C4-2B (cell line): ENCODE data around the gene ALG8.
"Not testable (repeated sequence)": the region's sequence is repeated elsewhere in the genome, so short reads cannot be mapped to it uniquely, and the experiment has no call there.

ENCODE experiments used
- ZFX ChIP-seq: fragments of 450-650 bp; IDR thresholded peaks from 2 replicates; pipeline ENCODE4 v1.6.1; 2017
- TF ChIP-seq, protein P1 (sequence below): fragments of 450-650 bp; conservative IDR thresholded peaks from 2 replicates; pipeline ENCODE4 v1.5.1; 2017; ENCODE audit warnings: mild to moderate bottlenecking

DNA sequence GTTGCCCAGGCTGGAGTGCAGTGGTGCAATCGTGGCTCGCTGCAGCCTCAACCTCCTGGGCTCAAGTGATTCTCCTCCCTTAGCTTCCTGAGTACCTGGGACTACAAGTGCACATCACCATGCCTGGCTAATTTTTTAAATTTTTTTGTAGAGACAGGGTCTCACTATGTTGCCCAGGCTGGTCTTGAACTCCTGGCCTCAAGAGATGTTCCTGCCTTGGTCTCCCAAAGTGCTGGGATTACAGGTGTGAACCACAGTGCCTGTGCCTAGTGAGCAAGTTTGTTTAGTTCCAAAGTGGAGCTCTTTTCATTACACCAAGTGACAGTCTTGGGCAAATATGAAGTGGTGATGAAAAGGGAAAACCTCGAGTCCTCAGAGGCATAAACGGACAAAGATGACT is 61.8 kb downstream of the ALG8 start:
- TF ChIP-seq, protein P1, sequence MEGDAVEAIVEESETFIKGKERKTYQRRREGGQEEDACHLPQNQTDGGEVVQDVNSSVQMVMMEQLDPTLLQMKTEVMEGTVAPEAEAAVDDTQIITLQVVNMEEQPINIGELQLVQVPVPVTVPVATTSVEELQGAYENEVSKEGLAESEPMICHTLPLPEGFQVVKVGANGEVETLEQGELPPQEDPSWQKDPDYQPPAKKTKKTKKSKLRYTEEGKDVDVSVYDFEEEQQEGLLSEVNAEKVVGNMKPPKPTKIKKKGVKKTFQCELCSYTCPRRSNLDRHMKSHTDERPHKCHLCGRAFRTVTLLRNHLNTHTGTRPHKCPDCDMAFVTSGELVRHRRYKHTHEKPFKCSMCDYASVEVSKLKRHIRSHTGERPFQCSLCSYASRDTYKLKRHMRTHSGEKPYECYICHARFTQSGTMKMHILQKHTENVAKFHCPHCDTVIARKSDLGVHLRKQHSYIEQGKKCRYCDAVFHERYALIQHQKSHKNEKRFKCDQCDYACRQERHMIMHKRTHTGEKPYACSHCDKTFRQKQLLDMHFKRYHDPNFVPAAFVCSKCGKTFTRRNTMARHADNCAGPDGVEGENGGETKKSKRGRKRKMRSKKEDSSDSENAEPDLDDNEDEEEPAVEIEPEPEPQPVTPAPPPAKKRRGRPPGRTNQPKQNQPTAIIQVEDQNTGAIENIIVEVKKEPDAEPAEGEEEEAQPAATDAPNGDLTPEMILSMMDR: not testable (repeated sequence)
- not testable (repeated sequence) for TF ChIP-seq ZFX
